ENCODE measurements around the gene OR10A3. TPM values are rescaled to one million over a fixed set of nuclear protein-coding genes. Genes with fewer than 3 reads are reported as not detected.

Gene OR10A3
- total RNA-seq, 2 donors from 2014 or later = not detected

- no peak for TF ChIP-seq CTCF (IDR thresholded peaks at IDR 0.05)
- TF ChIP-seq POLR2A (IDR thresholded peaks at IDR 0.05) = no peak
- no peak for TF ChIP-seq POLR2AphosphoS5 (IDR thresholded peaks at IDR 0.05)
- H3K27me3 ChIP-seq (replicated peaks; ENCODE audit: insufficient read depth) = no peaks in the 10 kb centered on the region
- intact Hi-C loops (cut with DNase I) = no loop called here
- H3K9me3 ChIP-seq = no peaks in the 10 kb centered on the region
- no peaks in the 10 kb centered on the region for H3K4me1 ChIP-seq (replicated peaks)
- DNase-seq (ENCODE audit: low spot score) = no peak
- H3K36me3 ChIP-seq = no peaks in the 10 kb centered on the region
- H3K27ac ChIP-seq = no peak within 1 kb of the TSS
- H3K4me3 ChIP-seq = no peak within 1 kb of the TSS
- 100% methylated on average over 1 of the region's 1 CpG for WGBS
These were observed 23.9 kb upstream of the OR10A3 start, which contains the start of gene NLRP10 for GRCh38 chr11:7965386-7965785. NLRP10 (minus strand) TSS chr11:7965447; CDS start chr11:7963495, 1,952 bp downstream.

GRCh38 chr11:7964873-7965272 is 23.4 kb upstream of the OR10A3 start:
- Histone ChIP-seq H3K4me3 (no peak overlapping the region), H3K4me1 (replicated peaks) (no peaks in the 10 kb centered on the region), H3K27ac (no peak overlapping the region), H3K36me3 (no peaks in the 10 kb centered on the region), H3K9me3 (no peaks in the 10 kb centered on the region), H3K27me3 (replicated peaks; ENCODE audit: insufficient read depth) (no peaks in the 10 kb centered on the region)
- no peak for TF ChIP-seq CTCF (IDR thresholded peaks at IDR 0.05)
- no peak for TF ChIP-seq POLR2A (IDR thresholded peaks at IDR 0.05)
- no peak for TF ChIP-seq POLR2AphosphoS5 (IDR thresholded peaks at IDR 0.05)
- intact Hi-C loops (cut with DNase I) = no loop called here
- no peak for DNase-seq (ENCODE audit: low spot score)

DNA sequence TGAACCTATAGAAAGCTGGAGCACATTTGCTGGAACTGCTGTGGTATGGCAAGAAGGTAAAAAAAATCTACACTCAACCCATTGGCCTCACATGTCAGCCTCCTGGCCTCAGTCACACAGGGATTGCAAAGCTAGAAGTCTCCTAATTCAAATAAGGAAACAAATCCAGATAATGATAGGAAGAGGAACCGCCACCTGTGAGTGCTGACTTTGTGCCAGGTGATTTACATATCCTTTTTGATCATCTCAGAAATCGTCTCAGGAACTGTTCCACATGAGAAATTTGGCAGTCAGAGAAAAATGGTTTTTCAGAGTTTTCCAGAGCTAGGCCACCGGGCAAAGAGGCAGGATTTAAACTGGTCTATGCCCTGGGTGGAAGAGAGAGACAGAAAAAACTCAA is 22.8 kb upstream of the OR10A3 start:
- Histone ChIP-seq H3K9me3 (no peaks in the 10 kb centered on the region), H3K4me3 (no peak overlapping the region), H3K27ac (no peak overlapping the region), H3K36me3 (no peaks in the 10 kb centered on the region), H3K27me3 (replicated peaks; ENCODE audit: insufficient read depth) (no peaks in the 10 kb centered on the region), H3K4me1 (replicated peaks) (no peaks in the 10 kb centered on the region)
- WGBS = 63% methylated on average over 3 of the region's 3 CpGs
- intact Hi-C loops (cut with DNase I) = no loop called here
- TF ChIP-seq CTCF (IDR thresholded peaks at IDR 0.05) (no peak), POLR2AphosphoS5 (IDR thresholded peaks at IDR 0.05) (no peak), POLR2A (IDR thresholded peaks at IDR 0.05) (no peak)
- no peak for DNase-seq (ENCODE audit: low spot score)

DNA sequence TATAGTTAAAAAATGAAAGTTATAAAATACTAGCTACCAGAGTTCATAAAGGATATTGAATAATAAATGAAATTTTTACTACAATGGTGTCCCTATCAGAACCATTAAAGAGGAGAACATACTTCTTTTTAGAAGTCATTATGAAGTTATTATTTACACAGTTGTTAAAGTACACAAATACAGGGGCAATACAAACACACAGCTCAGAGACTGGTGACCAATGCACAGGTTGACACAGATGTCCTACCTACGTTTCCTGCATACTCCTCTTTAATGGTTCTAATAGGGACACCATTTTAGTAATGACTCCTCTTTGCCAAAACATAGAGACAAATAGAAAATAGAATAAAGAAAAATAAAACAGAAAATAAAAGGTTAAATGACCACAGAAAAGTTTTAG is 13.7 kb upstream of the OR10A3 start:
- H3K4me3 ChIP-seq = no peak overlapping the region
- WGBS = 44% methylated on average over 1 of the region's 1 CpG
- intact Hi-C loops (cut with DNase I) = no loop called here

More for the DNA sequence above, 13.7 kb upstream of the OR10A3 start:
- no peak overlapping the region for H3K27ac ChIP-seq
- no peak for TF ChIP-seq CTCF (IDR thresholded peaks at IDR 0.05)
- TF ChIP-seq POLR2A (IDR thresholded peaks at IDR 0.05) = no peak
- no peak for TF ChIP-seq POLR2AphosphoS5 (IDR thresholded peaks at IDR 0.05)
- DNase-seq (ENCODE audit: low spot score) = no peak
- no peaks in the 10 kb centered on the region for H3K9me3 ChIP-seq
- H3K27me3 ChIP-seq (replicated peaks; ENCODE audit: insufficient read depth) = no peaks in the 10 kb centered on the region
- no peaks in the 10 kb centered on the region for H3K4me1 ChIP-seq (replicated peaks)
- no peaks in the 10 kb centered on the region for H3K36me3 ChIP-seq

Measured in prostate gland (tissue), 2 donors.